HepG2 (cell line): ENCODE data around the gene SSH3. TPM values are rescaled to one million over a fixed set of nuclear protein-coding genes. Genes with fewer than 3 reads are reported as not detected.

ENCODE experiments used
- HOXA5 ChIP-seq: sonication (generic); formaldehyde crosslinking; IDR thresholded peaks from 2 replicates; pipeline ENCODE4 v1.4.0; 2020; ENCODE audit warnings: missing genetic modification reagents
- MEF2D ChIP-seq: sonication (generic); formaldehyde crosslinking; IDR thresholded peaks from 2 replicates; pipeline ENCODE4 v1.5.1; 2020; ENCODE audit warnings: mild to moderate bottlenecking, missing genetic modification reagents
- NR2F6 ChIP-seq, 2 experiments: IDR thresholded peaks; 2 replicates each; pipeline ENCODE4 v1.6.1; 2016; ENCODE audit warnings: antibody characterized with exemption in 1 of 2, mild to moderate bottlenecking in 1 of 2
- PAF1 ChIP-seq: IDR thresholded peaks from 2 replicates; pipeline ENCODE4 v1.6.1; 2016; ENCODE audit warnings: missing genetic modification reagents, missing compliant biosample characterization
- SRF ChIP-seq: IDR thresholded peaks from 2 replicates; pipeline ENCODE4 v1.6.1; 2011; ENCODE audit warnings: mild to moderate bottlenecking, low read depth, low read length, moderate library complexity
- STAT5B ChIP-seq: sonication (generic); formaldehyde crosslinking; IDR thresholded peaks from 2 replicates; pipeline ENCODE4 v1.4.0; 2020; ENCODE audit warnings: missing genetic modification reagents
- XRCC5 ChIP-seq: fragments of 200-400 bp; formaldehyde crosslinking; optimal IDR thresholded peaks from 2 replicates; pipeline ENCODE3; 2017; ENCODE audit warnings: mild to moderate bottlenecking, low read length
- ZKSCAN8 ChIP-seq: IDR thresholded peaks from 2 replicates; pipeline ENCODE4 v1.6.1; 2016; ENCODE audit warnings: borderline replicate concordance, missing genetic modification reagents, missing compliant biosample characterization
- ZNF451 ChIP-seq: sonication (generic); formaldehyde crosslinking; IDR thresholded peaks from 2 replicates; pipeline ENCODE4 v1.5.0; 2020; ENCODE audit warnings: mild to moderate bottlenecking, missing genetic modification reagents
- ZNF572 ChIP-seq: sonication (generic); formaldehyde crosslinking; IDR thresholded peaks from 2 replicates; pipeline ENCODE4 v1.5.1; 2020; ENCODE audit warnings: mild to moderate bottlenecking, missing genetic modification reagents
- ZNF678 ChIP-seq: sonication (generic); formaldehyde crosslinking; IDR thresholded peaks from 2 replicates; pipeline ENCODE4 v1.4.0; 2020; ENCODE audit warnings: mild to moderate bottlenecking, missing genetic modification reagents
- polyA plus RNA-seq, 8 experiments: library from polyadenylated mRNA; depleted of rRNA in 3 of 8; stranded (reverse) in 7 of 8; unstranded in 1 of 8; fragments of >200 nt; fragmentation: Illumina TruSeq in 4 of 8; extraction: Trizol in 4 of 8; gene quantifications; 2 replicates each; pipeline versions ENCODE4 v1.2.1 to v1.2.3, GENCODE V29; 2011 to 2016; ENCODE audit warnings: low read depth in 4 of 8, missing spikeins in 1 of 8, mixed read lengths in 1 of 8; ENCODE audit not compliant: insufficient read depth in 1 of 8
- total RNA-seq, 5 experiments: library from RNA; depleted of rRNA; stranded (reverse); fragments of >200 nt; fragmentation: Illumina TruSeq; extraction: Trizol; gene quantifications; 2 replicates each; pipeline ENCODE4 v1.2.3, GENCODE V29; 2016; ENCODE audit warnings: low read depth in 1 of 5
- TF ChIP-seq, protein P1 (sequence below): sonication (generic); formaldehyde crosslinking; IDR thresholded peaks from 2 replicates; pipeline ENCODE4 v1.5.0; 2020; ENCODE audit warnings: mild to moderate bottlenecking, missing genetic modification reagents, borderline replicate concordance
- TF ChIP-seq, protein P2 (sequence below): sonication (generic); formaldehyde crosslinking; IDR thresholded peaks from 2 replicates; pipeline ENCODE4 v1.8.0; 2022; ENCODE audit warnings: low read depth, missing genetic modification reagents
- TF ChIP-seq, protein P3 (sequence below): sonication (generic); formaldehyde crosslinking; IDR thresholded peaks from 2 replicates; pipeline ENCODE4 v1.8.0; 2022; ENCODE audit warnings: mild to moderate bottlenecking, missing genetic modification reagents
- TF ChIP-seq, protein P4 (sequence below): sonication (generic); formaldehyde crosslinking; IDR thresholded peaks from 2 replicates; pipeline ENCODE4 v1.9.0; 2021; ENCODE audit warnings: missing genetic modification reagents, borderline replicate concordance

The SSH3 gene
- total and polyA plus RNA-seq, 2 of the 13 experiments (the other 11 are each of a cell fraction or from before 2014, with no cell fraction given), result 12.4 to 18.8 TPM

DNA sequence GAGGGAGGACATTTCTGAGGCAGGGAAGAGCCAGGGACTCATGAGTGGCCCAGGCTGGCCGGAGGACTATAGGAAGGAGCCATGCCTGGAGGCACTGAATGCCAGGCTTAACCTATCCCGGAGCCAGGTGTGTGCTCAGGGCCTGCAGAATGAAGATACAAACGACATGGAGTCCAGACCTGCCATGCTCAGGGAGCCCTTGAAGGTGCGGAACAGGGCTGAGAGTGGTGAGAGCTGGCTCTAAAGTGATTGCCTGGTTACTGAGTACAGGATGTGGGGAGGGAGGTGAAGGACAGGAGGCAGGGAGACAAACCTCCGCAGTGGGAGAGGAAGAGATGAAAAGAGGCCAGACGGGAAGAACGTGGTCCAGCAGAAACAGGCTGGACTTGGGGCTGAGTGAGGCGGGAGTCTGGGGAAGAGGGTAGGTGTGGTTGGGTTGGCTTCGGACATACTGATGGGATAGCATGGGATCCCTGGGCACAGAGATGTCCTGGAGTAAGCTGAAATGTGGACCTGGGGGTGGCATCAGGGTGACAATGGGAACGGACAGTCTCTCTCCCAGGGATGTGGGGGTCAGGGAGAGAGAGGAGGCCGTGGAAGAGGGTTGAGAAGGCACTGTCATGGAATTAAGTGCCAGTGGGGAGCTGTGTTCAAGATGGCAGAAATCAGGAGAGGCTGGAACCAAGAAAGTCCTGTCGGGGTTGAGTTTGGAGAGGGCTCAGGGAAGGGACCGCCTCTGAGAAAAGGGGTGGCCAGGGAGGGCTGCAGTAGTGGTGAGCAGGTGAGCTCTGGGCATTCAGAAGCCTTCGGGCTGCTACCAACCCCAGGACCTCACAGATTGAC lies 15.8 kb upstream of the SSH3 start (continued):
- TF ChIP-seq, protein P1, sequence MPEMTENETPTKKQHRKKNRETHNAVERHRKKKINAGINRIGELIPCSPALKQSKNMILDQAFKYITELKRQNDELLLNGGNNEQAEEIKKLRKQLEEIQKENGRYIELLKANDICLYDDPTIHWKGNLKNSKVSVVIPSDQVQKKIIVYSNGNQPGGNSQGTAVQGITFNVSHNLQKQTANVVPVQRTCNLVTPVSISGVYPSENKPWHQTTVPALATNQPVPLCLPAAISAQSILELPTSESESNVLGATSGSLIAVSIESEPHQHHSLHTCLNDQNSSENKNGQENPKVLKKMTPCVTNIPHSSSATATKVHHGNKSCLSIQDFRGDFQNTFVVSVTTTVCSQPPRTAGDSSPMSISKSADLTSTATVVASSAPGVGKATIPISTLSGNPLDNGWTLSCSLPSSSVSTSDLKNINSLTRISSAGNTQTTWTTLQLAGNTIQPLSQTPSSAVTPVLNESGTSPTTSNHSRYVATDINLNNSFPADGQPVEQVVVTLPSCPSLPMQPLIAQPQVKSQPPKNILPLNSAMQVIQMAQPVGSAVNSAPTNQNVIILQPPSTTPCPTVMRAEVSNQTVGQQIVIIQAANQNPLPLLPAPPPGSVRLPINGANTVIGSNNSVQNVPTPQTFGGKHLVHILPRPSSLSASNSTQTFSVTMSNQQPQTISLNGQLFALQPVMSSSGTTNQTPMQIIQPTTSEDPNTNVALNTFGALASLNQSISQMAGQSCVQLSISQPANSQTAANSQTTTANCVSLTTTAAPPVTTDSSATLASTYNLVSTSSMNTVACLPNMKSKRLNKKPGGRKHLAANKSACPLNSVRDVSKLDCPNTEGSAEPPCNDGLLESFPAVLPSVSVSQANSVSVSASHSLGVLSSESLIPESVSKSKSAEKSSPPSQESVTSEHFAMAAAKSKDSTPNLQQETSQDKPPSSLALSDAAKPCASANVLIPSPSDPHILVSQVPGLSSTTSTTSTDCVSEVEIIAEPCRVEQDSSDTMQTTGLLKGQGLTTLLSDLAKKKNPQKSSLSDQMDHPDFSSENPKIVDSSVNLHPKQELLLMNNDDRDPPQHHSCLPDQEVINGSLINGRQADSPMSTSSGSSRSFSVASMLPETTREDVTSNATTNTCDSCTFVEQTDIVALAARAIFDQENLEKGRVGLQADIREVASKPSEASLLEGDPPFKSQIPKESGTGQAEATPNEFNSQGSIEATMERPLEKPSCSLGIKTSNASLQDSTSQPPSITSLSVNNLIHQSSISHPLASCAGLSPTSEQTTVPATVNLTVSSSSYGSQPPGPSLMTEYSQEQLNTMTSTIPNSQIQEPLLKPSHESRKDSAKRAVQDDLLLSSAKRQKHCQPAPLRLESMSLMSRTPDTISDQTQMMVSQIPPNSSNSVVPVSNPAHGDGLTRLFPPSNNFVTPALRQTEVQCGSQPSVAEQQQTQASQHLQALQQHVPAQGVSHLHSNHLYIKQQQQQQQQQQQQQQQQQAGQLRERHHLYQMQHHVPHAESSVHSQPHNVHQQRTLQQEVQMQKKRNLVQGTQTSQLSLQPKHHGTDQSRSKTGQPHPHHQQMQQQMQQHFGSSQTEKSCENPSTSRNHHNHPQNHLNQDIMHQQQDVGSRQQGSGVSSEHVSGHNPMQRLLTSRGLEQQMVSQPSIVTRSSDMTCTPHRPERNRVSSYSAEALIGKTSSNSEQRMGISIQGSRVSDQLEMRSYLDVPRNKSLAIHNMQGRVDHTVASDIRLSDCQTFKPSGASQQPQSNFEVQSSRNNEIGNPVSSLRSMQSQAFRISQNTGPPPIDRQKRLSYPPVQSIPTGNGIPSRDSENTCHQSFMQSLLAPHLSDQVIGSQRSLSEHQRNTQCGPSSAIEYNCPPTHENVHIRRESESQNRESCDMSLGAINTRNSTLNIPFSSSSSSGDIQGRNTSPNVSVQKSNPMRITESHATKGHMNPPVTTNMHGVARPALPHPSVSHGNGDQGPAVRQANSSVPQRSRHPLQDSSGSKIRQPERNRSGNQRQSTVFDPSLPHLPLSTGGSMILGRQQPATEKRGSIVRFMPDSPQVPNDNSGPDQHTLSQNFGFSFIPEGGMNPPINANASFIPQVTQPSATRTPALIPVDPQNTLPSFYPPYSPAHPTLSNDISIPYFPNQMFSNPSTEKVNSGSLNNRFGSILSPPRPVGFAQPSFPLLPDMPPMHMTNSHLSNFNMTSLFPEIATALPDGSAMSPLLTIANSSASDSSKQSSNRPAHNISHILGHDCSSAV (CRISPR knock-in tag), result no peak
- TF ChIP-seq, protein P2, sequence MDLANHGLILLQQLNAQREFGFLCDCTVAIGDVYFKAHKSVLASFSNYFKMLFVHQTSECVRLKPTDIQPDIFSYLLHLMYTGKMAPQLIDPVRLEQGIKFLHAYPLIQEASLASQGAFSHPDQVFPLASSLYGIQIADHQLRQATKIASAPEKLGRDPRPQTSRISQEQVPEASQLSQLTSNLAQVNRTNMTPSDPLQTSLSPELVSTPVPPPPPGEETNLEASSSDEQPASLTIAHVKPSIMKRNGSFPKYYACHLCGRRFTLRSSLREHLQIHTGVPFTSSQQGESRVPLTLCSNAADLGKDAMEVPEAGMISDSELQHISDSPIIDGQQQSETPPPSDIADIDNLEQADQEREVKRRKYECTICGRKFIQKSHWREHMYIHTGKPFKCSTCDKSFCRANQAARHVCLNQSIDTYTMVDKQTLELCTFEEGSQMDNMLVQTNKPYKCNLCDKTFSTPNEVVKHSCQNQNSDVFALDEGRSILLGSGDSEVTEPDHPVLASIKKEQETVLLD, result no peak
- TF ChIP-seq, protein P3, sequence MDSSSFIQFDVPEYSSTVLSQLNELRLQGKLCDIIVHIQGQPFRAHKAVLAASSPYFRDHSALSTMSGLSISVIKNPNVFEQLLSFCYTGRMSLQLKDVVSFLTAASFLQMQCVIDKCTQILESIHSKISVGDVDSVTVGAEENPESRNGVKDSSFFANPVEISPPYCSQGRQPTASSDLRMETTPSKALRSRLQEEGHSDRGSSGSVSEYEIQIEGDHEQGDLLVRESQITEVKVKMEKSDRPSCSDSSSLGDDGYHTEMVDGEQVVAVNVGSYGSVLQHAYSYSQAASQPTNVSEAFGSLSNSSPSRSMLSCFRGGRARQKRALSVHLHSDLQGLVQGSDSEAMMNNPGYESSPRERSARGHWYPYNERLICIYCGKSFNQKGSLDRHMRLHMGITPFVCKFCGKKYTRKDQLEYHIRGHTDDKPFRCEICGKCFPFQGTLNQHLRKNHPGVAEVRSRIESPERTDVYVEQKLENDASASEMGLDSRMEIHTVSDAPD (CRISPR knock-in tag), result no peak
- TF ChIP-seq XRCC5 (no peak), PAF1 (no peak), NR2F6 (IDR thresholded peaks at IDR 0.05) (no peak), NR2F6 (CRISPR knock-in tag; IDR thresholded peaks at IDR 0.05) (no peak), ZKSCAN8 (CRISPR knock-in tag) (no peak), SRF (no peak), ZNF678 (CRISPR knock-in tag) (no peak), HOXA5 (no peak), MEF2D (CRISPR knock-in tag) (0 out of 2 replicates have a peak, but pooled peaks have one; percentile 10), ZNF451 (CRISPR knock-in tag) (0 out of 2 replicates have a peak, but pooled peaks have one; percentile 50), ZNF572 (CRISPR knock-in tag) (0 out of 2 replicates have a peak, but pooled peaks have one; percentile 59), STAT5B (CRISPR knock-in tag) (no peak)
- TF ChIP-seq, protein P4, sequence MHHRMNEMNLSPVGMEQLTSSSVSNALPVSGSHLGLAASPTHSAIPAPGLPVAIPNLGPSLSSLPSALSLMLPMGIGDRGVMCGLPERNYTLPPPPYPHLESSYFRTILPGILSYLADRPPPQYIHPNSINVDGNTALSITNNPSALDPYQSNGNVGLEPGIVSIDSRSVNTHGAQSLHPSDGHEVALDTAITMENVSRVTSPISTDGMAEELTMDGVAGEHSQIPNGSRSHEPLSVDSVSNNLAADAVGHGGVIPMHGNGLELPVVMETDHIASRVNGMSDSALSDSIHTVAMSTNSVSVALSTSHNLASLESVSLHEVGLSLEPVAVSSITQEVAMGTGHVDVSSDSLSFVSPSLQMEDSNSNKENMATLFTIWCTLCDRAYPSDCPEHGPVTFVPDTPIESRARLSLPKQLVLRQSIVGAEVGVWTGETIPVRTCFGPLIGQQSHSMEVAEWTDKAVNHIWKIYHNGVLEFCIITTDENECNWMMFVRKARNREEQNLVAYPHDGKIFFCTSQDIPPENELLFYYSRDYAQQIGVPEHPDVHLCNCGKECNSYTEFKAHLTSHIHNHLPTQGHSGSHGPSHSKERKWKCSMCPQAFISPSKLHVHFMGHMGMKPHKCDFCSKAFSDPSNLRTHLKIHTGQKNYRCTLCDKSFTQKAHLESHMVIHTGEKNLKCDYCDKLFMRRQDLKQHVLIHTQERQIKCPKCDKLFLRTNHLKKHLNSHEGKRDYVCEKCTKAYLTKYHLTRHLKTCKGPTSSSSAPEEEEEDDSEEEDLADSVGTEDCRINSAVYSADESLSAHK (CRISPR knock-in tag), result no peak
